Endothelial cell (in vitro differentiated cells): ENCODE measurements around the gene TLK1. TPM values are rescaled to one million over a fixed set of nuclear protein-coding genes. Genes with fewer than 3 reads are reported as not detected.
A peak's percentile ranks its signal among the peaks of the same experiment; 100 is the strongest.

ENCODE experiments used
- DNase-seq: peaks from one replicate; pipeline ENCODE4 v3.0.0; 2021; ENCODE audit warnings: low spot score
- H3K27ac Mint-ChIP-seq: one replicate; pipeline ENCODE4 v1.8.0; 2021; ENCODE audit warnings: mixed read lengths, inconsistent platforms; ENCODE audit not compliant: unreplicated experiment
- H3K27me3 Mint-ChIP-seq: one replicate; pipeline ENCODE4 v1.8.0; 2021; ENCODE audit warnings: mild to moderate bottlenecking, moderate library complexity, mixed read lengths, inconsistent platforms; ENCODE audit not compliant: unreplicated experiment
- H3K36me3 Mint-ChIP-seq: one replicate; pipeline ENCODE4 v1.8.0; 2021; ENCODE audit warnings: mild to moderate bottlenecking, low read depth, mixed read lengths, inconsistent platforms; ENCODE audit not compliant: unreplicated experiment
- H3K4me1 Mint-ChIP-seq: one replicate; pipeline ENCODE4 v1.8.0; 2021; ENCODE audit warnings: mild to moderate bottlenecking, mixed read lengths, inconsistent platforms; ENCODE audit not compliant: unreplicated experiment
- H3K4me3 Mint-ChIP-seq: one replicate; pipeline ENCODE4 v1.8.0; 2021; ENCODE audit warnings: mild to moderate bottlenecking, mixed read lengths, inconsistent platforms; ENCODE audit not compliant: unreplicated experiment
- H3K9me3 Mint-ChIP-seq: one replicate; pipeline ENCODE4 v1.8.0; 2021; ENCODE audit warnings: mixed read lengths, inconsistent platforms; ENCODE audit not compliant: unreplicated experiment
- total RNA-seq: library from RNA; stranded (reverse); fragmentation: NEBNext Ultra II Directional; extraction: Animal tissue kit (Norgen Biotek cat#: 25700); gene quantifications from one replicate; pipeline ENCODE4 v1.2.1, GENCODE V29; 2021; ENCODE audit not compliant: unreplicated experiment
- TF ChIP-seq, protein P1 (sequence below): fragments of 200-600 bp; sonication (generic); IDR thresholded peaks from one replicate; pipeline ENCODE4 v1.5.0; 2021; ENCODE audit warnings: antibody characterized with exemption; ENCODE audit not compliant: unreplicated experiment

Gene TLK1
- total RNA-seq, 1 donor from 2014 or later, result 61.1 TPM

DNA sequence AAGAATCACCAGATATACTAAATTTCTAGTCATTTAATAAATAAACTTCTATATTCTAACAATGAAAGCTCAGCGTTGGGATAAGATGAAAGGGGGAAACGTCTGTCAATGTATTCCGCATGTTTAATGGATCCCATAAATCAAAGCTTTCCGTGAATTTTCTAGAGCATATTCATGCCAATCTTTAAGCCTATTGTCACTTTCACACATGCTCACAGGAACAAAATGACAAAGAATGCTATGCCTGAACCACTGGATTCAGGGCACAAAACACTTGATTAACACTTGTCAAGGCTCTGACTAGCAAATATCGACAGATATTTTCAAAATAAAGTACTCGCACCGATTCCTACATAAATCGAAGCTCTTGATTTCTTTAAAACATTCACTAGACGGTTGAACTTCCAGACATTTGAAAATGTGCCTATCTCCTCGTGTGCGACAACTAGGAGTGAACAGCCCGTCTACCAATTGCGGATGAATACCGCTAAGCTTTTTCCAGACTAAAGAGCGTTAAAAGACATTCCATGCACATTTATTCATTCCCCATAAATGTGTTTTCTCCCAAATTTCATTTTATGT, 1.8 kb downstream of the TLK1 start:
- peak overlapping the region; percentile 97 for H3K27ac Mint-ChIP-seq
- peaks cover 4% of the 10 kb centered on the region for H3K36me3 Mint-ChIP-seq
- TF ChIP-seq, protein P1, sequence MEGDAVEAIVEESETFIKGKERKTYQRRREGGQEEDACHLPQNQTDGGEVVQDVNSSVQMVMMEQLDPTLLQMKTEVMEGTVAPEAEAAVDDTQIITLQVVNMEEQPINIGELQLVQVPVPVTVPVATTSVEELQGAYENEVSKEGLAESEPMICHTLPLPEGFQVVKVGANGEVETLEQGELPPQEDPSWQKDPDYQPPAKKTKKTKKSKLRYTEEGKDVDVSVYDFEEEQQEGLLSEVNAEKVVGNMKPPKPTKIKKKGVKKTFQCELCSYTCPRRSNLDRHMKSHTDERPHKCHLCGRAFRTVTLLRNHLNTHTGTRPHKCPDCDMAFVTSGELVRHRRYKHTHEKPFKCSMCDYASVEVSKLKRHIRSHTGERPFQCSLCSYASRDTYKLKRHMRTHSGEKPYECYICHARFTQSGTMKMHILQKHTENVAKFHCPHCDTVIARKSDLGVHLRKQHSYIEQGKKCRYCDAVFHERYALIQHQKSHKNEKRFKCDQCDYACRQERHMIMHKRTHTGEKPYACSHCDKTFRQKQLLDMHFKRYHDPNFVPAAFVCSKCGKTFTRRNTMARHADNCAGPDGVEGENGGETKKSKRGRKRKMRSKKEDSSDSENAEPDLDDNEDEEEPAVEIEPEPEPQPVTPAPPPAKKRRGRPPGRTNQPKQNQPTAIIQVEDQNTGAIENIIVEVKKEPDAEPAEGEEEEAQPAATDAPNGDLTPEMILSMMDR, result no peak
- DNase-seq, result no peak
- peaks cover 55% of the 10 kb centered on the region for H3K4me1 Mint-ChIP-seq
- peak overlapping the region; percentile 100 for H3K4me3 Mint-ChIP-seq
- H3K27me3 Mint-ChIP-seq, result peaks cover 9% of the 10 kb centered on the region
- H3K9me3 Mint-ChIP-seq, result no peaks in the 10 kb centered on the region

DNA sequence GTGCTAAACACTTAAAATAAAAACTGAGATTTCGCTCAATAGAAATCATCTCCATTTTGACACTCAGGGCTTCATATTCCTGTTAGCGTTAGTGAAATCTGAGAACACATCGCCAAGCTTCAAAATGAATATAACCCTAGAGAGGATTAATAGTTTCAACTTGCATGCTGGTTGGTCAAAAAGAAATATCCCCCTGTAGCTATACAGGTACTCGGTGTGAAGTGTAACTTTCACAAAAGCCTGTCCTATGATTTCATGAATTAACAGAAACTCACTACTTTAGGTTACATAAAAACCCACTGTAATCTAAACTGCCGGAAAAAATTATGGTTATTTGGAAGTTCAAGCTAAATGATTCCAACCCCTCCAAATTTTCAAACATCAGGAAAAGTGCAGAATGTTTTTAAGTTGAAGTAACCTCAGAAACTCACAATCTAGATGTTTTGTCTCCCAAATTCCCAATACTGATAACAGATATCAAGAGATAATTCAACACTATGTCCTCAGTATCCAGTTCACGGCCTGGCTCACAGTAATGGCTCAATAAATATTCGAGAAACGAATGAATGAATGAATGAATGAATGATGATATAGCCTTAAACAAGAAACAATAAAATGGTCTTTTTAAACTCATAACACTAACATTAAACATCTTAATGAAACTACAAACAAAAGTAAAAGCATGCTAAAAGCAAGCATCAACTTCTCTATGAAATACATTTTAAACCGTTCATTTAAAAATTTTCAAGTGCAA, 2.5 kb downstream of the TLK1 start:
- peak overlapping the region; percentile 100 for H3K4me3 Mint-ChIP-seq
- TF ChIP-seq, protein P1, result no peak
- H3K9me3 Mint-ChIP-seq, result no peaks in the 10 kb centered on the region
- peaks cover 50% of the 10 kb centered on the region for H3K4me1 Mint-ChIP-seq
- H3K27me3 Mint-ChIP-seq, result peaks cover 9% of the 10 kb centered on the region
- H3K27ac Mint-ChIP-seq, result no peak overlapping the region
- DNase-seq, result no peak
- H3K36me3 Mint-ChIP-seq, result peaks cover 4% of the 10 kb centered on the region

DNA sequence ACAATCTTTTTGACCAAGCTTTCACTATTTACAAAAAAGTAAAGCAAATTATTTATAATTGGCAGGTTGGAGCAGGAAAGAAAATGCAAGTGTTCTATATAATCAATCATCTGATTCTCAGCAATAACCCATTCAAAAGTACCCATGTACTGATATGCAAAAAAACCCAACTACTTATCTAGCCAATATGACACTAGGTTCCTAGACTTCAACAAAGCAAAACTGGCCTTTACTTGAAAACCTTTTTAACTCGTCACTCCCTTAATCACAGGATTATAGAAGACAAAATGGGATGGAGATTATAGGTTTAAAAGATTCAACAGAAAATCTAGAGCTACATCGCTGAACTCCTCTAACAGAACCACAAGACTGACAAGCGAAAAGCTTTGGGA, 3.6 kb downstream of the TLK1 start:
- no peaks in the 10 kb centered on the region for H3K9me3 Mint-ChIP-seq
- peaks cover 9% of the 10 kb centered on the region for H3K27me3 Mint-ChIP-seq
- H3K4me1 Mint-ChIP-seq, result peaks cover 44% of the 10 kb centered on the region
- DNase-seq, result no peak
- TF ChIP-seq, protein P1, result no peak
- no peak overlapping the region for H3K4me3 Mint-ChIP-seq
- H3K27ac Mint-ChIP-seq, result no peak overlapping the region
- H3K36me3 Mint-ChIP-seq, result peaks cover 4% of the 10 kb centered on the region

DNA sequence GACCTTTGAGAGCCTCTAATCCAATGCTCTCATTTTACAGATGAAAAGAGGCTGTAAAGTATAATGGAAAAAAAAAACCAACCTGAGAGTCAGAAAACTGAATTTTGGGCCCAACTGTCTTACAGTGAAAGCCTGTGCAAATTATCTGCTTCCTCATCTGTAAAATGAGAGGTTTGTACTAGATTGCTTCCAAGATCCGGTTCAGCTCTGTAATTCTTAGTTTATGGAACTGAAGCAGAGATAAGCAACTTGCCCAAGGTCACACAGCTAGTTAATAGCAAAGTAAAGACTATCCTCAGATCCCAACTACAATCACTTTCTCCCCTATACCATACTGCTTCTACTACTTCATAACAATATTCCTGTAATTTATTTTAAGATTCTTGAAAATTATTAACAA, 6.3 kb downstream of the TLK1 start:
- peaks cover 35% of the 10 kb centered on the region for H3K4me1 Mint-ChIP-seq
- H3K9me3 Mint-ChIP-seq, result no peaks in the 10 kb centered on the region

More for the DNA sequence above, 6.3 kb downstream of the TLK1 start:
- peaks cover 4% of the 10 kb centered on the region for H3K27me3 Mint-ChIP-seq
- DNase-seq, result no peak
- TF ChIP-seq, protein P1, result no peak
- H3K36me3 Mint-ChIP-seq, result peaks cover 2% of the 10 kb centered on the region
- H3K27ac Mint-ChIP-seq, result no peak overlapping the region
- H3K4me3 Mint-ChIP-seq, result no peak overlapping the region
